Esophagus muscularis mucosa (tissue), 4 donors: ENCODE measurements around the gene GJB4. TPM values are rescaled to one million over a fixed set of nuclear protein-coding genes. Genes with fewer than 3 reads are reported as not detected.

Experiments
- DNase-seq: peaks from one replicate; pipeline ENCODE4 v3.0.0-alpha.2; 2017; ENCODE audit errors: extremely low spot score
- H3K27ac ChIP-seq, 4 donors: fragments of 200-600 bp; sonication (generic); replicated peaks in 1 of 4; 1 replicate in 3 of 4; 2 replicates in 1 of 4; pipeline ENCODE4 v1.5.1; 2016 to 2019; ENCODE audit warnings: mild to moderate bottlenecking in 1 of 4
- H3K27me3 ChIP-seq, 4 donors: fragments of 200-600 bp; sonication (generic); one replicate each; pipeline versions ENCODE4 v1.5.1 to v1.6.0; 2016 to 2019
- H3K36me3 ChIP-seq, 4 donors: fragments of 200-600 bp; sonication (generic); one replicate each; pipeline ENCODE4 v1.5.1; 2016 to 2019
- H3K4me1 ChIP-seq, 4 donors: fragments of 200-600 bp; sonication (generic); one replicate each; pipeline ENCODE4 v1.5.1; 2016 to 2019
- H3K4me3 ChIP-seq, 4 donors: fragments of 200-600 bp; sonication (generic); 1 replicate in 2 of 4; 2 replicates in 2 of 4; pipeline ENCODE4 v1.5.1; 2016 to 2019; ENCODE audit warnings: mild to moderate bottlenecking in 4 of 4, moderate library complexity in 1 of 4
- H3K9me3 ChIP-seq, 4 donors: fragments of 200-600 bp; sonication (generic); 1 replicate in 3 of 4; 2 replicates in 1 of 4; pipeline ENCODE4 v1.5.1; 2016 to 2019
- CTCF ChIP-seq, 3 experiments: fragments of 200-600 bp in 2 of 3; fragments of 450-650 bp in 1 of 3; sonication (generic) in 2 of 3; IDR thresholded peaks; one replicate each; pipeline ENCODE4 v1.5.1; 2017 to 2019; ENCODE audit warnings: antibody characterized with exemption in 3 of 3, mild to moderate bottlenecking in 2 of 3, moderate library complexity in 1 of 3
- EP300 ChIP-seq: sonication (generic); formaldehyde crosslinking; IDR thresholded peaks from one replicate; pipeline ENCODE4 v1.6.1; 2017; ENCODE audit warnings: antibody characterized with exemption
- POLR2A ChIP-seq: fragments of 450-650 bp; IDR thresholded peaks from one replicate; pipeline ENCODE4 v1.6.1; 2017; ENCODE audit warnings: antibody characterized with exemption, moderate library complexity, mild to moderate bottlenecking, low read depth
- POLR2AphosphoS5 ChIP-seq, 2 donors: sonication (generic); formaldehyde crosslinking; IDR thresholded peaks; one replicate each; pipeline ENCODE4 v1.6.1; 2017; ENCODE audit warnings: antibody characterized with exemption in 2 of 2
- WGBS: methylation state at CpG from one replicate; pipeline ENCODE4 v1.1.5; 2018; 5-methylcytosine and 5-hydroxymethylcytosine counted together
- intact Hi-C: fragments of 100-400 bp; cut with DNase I; formaldehyde crosslinking; loops from one replicate; pipeline ENCODE4 v1.15.1; 2023
- total RNA-seq, 4 donors: library from RNA; depleted of rRNA; stranded (reverse); fragments of >200 nt; gene quantifications; one replicate each; pipeline versions ENCODE4 v1.1.0 to v1.2.1, GENCODE V29; 2016

Gene GJB4
- total RNA-seq, 4 donors from 2014 or later, result not detected

GRCh38 chr1:34795916-34796315 is 36.4 kb downstream of the GJB4 start:
- H3K4me1 ChIP-seq, result peaks cover 4 to 13% (median 10%) of the 10 kb centered on the region in 4 donors
- no peak for TF ChIP-seq EP300
- TF ChIP-seq CTCF (IDR thresholded peaks at IDR 0.05), result no peak
- TF ChIP-seq POLR2A, result no peak
- TF ChIP-seq POLR2AphosphoS5 (IDR thresholded peaks at IDR 0.05), result no peak
- peaks cover 0 to 40% (median 27%) of the 10 kb centered on the region in 4 donors for H3K36me3 ChIP-seq
- WGBS, result 76% methylated on average over 6 of the region's 6 CpGs
- peak overlapping the region; percentile 44 to 57 (median 47) for H3K4me3 ChIP-seq
- H3K27me3 ChIP-seq, result peaks cover 0 to 41% (median 4%) of the 10 kb centered on the region in 4 donors
- no peaks in the 10 kb centered on the region for H3K9me3 ChIP-seq
- peak overlapping the region in 1 of 4 donors; percentile 3 for H3K27ac ChIP-seq
- DNase-seq, result peak; percentile 80
- intact Hi-C loops, result no loop called here

GRCh38 chr1:34796990-34797389 is 37.5 kb downstream of the GJB4 start:
- H3K27ac ChIP-seq, result peak overlapping the region in 1 of 4 donors; percentile 30
- WGBS, result 77% methylated on average over 6 of the region's 6 CpGs
- H3K4me1 ChIP-seq, result peaks cover 4 to 13% (median 10%) of the 10 kb centered on the region in 4 donors
- no peak for DNase-seq
- no peak for TF ChIP-seq CTCF (IDR thresholded peaks at IDR 0.05)
- TF ChIP-seq POLR2A, result no peak
- no peak for TF ChIP-seq EP300
- no peak for TF ChIP-seq POLR2AphosphoS5 (IDR thresholded peaks at IDR 0.05)
- peaks cover 0 to 40% (median 27%) of the 10 kb centered on the region in 4 donors for H3K36me3 ChIP-seq
- no peaks in the 10 kb centered on the region for H3K9me3 ChIP-seq
- intact Hi-C loops, result no loop called here
- H3K27me3 ChIP-seq, result peaks cover 0 to 33% (median 4%) of the 10 kb centered on the region in 4 donors
- peak overlapping the region; percentile 16 to 57 (median 45) for H3K4me3 ChIP-seq

- Histone ChIP-seq H3K4me3 (no peak overlapping the region), H3K27ac (no peak overlapping the region), H3K9me3 (peaks cover 0 to 9% (median 0%) of the 10 kb centered on the region in 4 donors), H3K4me1 (no peaks in the 10 kb centered on the region), H3K27me3 (peaks cover 0 to 2% (median 0%) of the 10 kb centered on the region in 4 donors), H3K36me3 (peaks cover 0 to 26% (median 15%) of the 10 kb centered on the region in 4 donors)
- WGBS, result 77% methylated on average over 6 of the region's 6 CpGs
- TF ChIP-seq CTCF (IDR thresholded peaks at IDR 0.05) (no peak), POLR2A (no peak), EP300 (no peak), POLR2AphosphoS5 (IDR thresholded peaks at IDR 0.05) (no peak)
- intact Hi-C loops, result no loop called here
- no peak for DNase-seq
Observed at GRCh38 chr1:34800214-34800613, 40.7 kb downstream of the GJB4 start.

GRCh38 chr1:34803770-34804169 is 44.2 kb downstream of the GJB4 start:
- TF ChIP-seq CTCF (IDR thresholded peaks at IDR 0.05), result no peak
- no peak for TF ChIP-seq POLR2AphosphoS5 (IDR thresholded peaks at IDR 0.05)
- no peak for TF ChIP-seq POLR2A
- no peak for TF ChIP-seq EP300
- H3K27me3 ChIP-seq, result no peaks in the 10 kb centered on the region
- WGBS, result 99% methylated on average over 3 of the region's 3 CpGs
- no peaks in the 10 kb centered on the region for H3K36me3 ChIP-seq
- peak; percentile 24 for DNase-seq
- peaks cover 0 to 9% (median 0%) of the 10 kb centered on the region in 4 donors for H3K9me3 ChIP-seq
- H3K27ac ChIP-seq, result no peak overlapping the region
- no peak overlapping the region for H3K4me3 ChIP-seq
- no peaks in the 10 kb centered on the region for H3K4me1 ChIP-seq
- intact Hi-C loops, result no loop called here

GRCh38 chr1:34806396-34806795 is 46.9 kb downstream of the GJB4 start:
- Histone ChIP-seq H3K27ac (no peak overlapping the region), H3K27me3 (no peaks in the 10 kb centered on the region), H3K4me1 (no peaks in the 10 kb centered on the region), H3K36me3 (no peaks in the 10 kb centered on the region), H3K9me3 (peaks cover 0 to 9% (median 0%) of the 10 kb centered on the region in 4 donors), H3K4me3 (no peak overlapping the region)
- WGBS, result 61% methylated on average over 3 of the region's 3 CpGs
- TF ChIP-seq CTCF (IDR thresholded peaks at IDR 0.05) (no peak), POLR2A (no peak), POLR2AphosphoS5 (IDR thresholded peaks at IDR 0.05) (no peak), EP300 (no peak)
- intact Hi-C loops, result no loop called here
- DNase-seq, result peak; percentile 50
